HL-60/S4 treated with retinoic acid at 250 ng/mL for 4 days and 3 days (cell line): ENCODE measurements around the gene GRIK5.

Experiments
- in situ Hi-C: fragments of 300-500 bp; cut with MboI; formaldehyde crosslinking; loops from 2 replicates; pipeline ENCODE4 v1.7.0; 2022; ENCODE audit warnings: low sequenced_read_pairs

The GRIK5 gene

GRCh38 chr19:42079276-42079669 lies 9.3 kb upstream of the GRIK5 start:
- in situ Hi-C loops, result no loop called here

DNA sequence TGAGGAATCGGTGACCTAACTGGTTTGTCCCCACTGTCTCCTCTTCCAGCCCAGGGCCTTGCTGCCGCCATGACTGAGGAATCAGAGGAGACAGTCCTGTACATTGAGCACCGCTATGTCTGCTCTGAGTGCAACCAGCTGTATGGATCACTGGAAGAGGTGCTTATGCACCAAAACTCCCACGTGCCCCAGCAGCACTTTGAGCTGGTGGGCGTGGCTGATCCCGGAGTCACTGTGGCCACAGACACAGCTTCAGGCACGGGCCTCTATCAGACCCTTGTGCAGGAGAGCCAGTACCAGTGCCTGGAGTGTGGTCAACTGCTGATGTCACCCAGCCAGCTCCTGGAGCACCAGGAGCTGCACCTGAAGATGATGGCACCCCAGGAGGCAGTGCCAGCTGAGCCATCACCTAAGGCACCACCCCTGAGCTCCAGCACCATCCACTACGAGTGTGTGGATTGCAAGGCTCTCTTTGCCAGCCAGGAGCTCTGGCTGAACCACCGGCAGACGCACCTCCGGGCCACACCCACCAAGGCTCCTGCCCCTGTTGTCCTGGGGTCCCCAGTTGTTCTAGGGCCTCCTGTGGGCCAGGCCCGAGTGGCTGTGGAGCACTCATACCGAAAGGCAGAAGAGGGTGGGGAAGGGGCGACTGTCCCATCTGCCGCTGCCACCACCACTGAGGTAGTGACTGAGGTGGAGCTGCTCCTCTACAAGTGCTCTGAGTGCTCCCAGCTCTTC lies 8.7 kb upstream of the GRIK5 start:
- in situ Hi-C loops, result no loop called here

DNA sequence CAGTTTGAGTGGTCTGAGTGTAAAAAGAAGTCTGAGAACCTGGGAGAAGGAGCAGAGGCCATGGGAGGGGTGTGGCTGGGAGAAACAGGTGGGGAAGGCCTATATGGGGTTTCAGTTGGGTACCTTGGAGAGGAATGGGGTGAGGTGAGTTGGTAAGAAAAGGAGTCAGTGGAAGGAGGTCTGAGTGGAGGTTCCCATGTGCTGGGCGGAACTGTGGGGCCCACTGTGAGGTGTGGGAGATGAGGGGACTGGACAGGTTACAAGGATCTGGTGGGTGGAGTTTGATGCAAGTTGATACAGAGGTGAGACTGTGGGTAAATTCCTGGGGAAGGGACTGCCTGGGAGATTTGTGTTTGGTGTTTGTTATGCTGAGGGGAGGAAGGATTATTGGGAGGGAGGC lies 8.1 kb upstream of the GRIK5 start:
- in situ Hi-C loops, result no loop called here

- in situ Hi-C loops, result no loop called here
Measured at GRCh38 chr19:42076380-42076944, 6.5 kb upstream of the GRIK5 start.

DNA sequence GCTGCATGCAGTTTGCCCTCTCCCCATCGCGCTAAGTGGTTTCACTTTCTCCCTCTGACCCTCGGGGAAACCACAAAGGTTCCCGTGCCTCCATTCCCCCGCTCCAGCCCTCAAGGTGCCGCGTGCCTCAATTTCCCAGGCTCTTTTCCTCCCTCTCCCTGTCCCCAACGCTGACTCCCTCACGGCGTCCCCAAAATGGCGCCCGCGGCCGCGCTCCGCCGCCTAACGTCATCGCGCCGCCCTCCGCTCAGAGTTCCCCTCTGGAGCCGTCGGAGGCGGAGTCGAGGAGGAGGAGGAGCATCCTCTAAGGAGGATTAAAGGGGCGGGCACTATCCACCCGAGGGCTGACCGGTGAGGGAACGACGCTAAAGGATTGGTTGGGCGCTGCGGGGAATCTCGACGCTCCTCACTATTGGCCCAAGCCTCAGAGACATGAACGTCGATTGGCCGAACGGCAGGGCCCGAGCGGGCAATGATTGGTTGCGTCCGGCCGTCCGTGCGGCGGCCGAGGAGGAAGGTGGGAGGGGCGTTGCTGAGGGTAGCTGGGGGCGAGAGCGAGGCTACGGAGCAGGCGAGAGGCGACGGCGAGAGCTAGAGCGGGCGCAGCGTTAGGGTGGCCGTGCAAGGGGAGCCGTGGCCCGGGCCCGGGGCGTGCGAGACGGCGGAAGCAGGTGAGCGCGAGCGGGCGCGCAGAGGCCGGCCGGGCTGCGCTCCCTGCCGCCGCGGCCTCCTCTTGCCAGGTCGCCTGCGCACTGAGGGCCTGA lies 5.8 kb upstream of the GRIK5 start, which contains the start of gene ZNF574:
ZNF574 (plus strand) TSS at position 551 of the 764 bp plus-strand sequence. CDS start 2,441 bp downstream, outside the sequence.
- in situ Hi-C loops, result no loop called here

GRCh38 chr19:42075364-42075615 lies 5.3 kb upstream of the GRIK5 start:
- in situ Hi-C loops, result no loop called here

DNA sequence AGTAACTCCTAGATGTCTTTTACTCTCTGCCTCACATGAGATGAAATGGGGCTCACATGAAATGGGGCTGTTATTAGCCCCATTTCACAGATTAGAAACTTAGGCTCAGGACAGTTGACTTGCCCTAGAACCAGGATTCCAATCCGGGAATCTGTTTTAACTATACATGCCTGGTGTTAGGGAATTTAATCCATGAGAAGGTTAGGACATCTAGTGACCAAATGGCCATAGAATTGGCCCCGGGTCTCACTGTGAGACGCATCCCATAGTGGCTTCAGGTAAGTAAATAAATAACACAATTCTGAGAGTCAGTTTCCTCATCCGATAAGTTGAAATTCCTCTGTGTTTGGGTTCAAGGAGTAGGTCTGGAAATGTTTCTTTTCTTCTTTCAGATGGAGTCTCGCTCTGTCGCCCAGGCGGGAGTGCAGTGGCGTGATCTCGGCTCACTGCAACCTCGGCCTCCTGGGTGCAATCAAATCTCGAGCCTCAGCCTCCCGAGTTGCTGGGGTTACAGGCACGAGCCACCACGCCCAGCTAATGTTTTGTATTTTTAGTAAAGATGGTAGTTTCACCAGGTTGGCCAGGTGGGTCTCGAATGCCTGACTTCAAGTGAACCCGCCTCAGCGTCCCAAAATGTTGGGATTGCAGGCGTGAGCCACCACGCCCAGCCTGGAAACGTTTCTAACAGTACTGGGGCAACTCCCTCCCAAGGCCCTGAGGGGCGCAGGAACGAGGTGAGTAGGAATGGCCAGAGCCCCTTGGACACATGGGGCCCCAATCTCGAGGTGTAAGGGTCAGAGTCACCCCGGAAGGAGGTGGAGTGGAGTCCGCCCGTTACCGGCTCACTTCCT lies 4.7 kb upstream of the GRIK5 start:
- in situ Hi-C loops, result no loop called here

DNA sequence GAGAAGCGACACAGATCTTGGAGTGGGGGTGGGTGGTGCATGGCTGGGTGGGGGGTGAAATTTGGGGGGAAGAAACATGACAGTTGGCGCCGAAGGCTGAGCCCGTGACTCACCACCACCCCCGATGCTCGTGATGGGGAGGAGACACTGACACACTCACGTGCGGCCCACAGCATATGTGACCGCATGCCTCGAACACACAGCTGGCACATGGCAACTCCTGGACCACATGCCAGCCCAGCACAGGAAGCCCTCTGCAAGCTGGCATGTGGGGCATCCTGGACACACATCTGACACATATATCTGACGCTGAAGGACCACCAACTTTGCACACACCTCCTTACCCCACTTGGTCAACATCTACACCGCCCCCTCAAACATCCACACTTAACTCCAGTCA lies 1.2 kb upstream of the GRIK5 start:
- in situ Hi-C loops, result no loop called here

DNA sequence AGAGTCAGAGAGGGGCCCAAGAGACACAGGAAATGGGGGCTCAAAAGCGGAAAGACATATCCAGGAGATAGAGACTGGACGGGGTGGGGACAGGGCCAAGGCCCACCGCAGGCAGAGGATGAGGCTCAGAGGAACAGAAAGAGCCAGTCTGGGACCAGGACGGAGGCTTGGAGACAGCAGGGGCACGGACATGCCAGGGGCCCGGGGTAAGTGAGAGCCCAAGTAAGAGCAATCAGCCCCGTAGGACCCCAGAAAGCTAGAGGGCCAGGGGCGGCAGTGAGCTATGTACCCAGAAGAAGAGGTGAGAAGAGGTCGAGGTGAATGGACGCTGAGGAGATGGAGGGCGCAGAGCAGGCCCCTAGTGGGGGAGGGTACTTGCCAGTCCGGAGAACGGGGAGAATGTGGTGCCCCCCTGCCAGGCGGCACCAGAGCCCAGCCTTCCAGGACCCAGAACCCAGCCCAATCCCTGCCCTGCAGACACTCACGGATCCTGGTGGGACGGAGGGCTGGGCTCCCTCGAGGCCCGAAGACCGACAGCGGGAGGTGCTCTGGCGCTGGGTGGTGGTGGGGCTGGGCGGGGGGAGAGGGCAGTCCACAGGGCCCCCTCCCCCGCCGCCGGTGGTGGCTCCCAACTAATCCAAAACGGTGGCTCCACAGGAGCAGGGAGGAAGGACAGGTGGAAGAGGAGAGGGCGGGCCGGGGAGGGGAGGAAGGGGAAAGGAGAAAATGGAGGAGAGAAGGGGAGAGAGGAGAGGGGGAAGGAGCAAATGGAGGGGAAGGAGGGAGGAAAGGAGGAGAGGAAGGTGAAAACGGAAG lies 1.0 kb downstream of the GRIK5 start:
- in situ Hi-C loops, result no loop called here

DNA sequence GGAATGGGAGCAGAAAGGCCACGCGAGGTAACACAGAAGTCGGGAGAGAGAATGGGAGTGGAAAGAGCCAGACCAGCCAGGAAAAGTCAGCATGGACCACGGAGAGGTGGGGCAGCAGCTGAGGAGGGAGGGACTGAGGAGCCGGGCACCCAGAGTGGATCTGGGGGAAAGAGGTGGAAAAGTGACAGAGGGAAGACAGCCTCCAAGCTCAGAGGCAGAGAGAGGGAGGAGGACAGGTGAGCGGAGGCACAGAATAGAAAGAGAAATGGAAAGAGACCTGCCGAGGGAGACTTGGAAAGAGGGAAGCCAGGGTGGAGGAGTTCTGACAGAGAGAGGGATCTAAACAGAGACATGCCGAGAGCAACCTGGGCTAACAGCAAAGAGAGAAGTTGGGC lies 1.6 kb downstream of the GRIK5 start:
- in situ Hi-C loops, result no loop called here

GRCh38 chr19:42067315-42067888 lies 2.6 kb downstream of the GRIK5 start:
- in situ Hi-C loops, result no loop called here

- in situ Hi-C loops, result no loop called here
Measured at GRCh38 chr19:42066075-42066754, 3.8 kb downstream of the GRIK5 start.

- in situ Hi-C loops, result no loop called here
Measured at GRCh38 chr19:42065511-42065910, 4.5 kb downstream of the GRIK5 start.

- in situ Hi-C loops, result no loop called here
Measured at GRCh38 chr19:42065051-42065450, 5.0 kb downstream of the GRIK5 start.

GRCh38 chr19:42064432-42064831 lies 5.6 kb downstream of the GRIK5 start:
- in situ Hi-C loops, result no loop called here

GRCh38 chr19:42062381-42062780 lies 7.6 kb downstream of the GRIK5 start:
- in situ Hi-C loops, result no loop called here

DNA sequence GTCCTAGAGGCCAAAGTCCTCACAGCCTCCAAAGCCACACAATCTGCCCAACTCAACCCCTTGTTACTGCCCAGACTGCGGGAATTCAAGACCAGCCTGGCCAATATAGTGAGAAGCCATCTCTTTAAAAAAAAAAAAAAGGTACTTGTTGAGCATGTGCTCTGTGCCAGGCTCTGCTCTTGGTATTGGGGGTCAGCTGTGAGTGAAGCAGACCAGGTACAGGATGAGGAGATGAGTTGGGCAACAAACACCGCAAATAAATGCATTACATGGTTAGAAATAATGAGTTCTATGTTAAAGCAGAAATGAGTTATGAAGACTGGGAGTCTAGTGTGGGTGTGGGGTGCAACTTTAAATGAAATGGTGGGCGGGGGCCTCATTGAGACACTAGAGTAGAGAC lies 9.9 kb downstream of the GRIK5 start:
- in situ Hi-C loops, result no loop called here

DNA sequence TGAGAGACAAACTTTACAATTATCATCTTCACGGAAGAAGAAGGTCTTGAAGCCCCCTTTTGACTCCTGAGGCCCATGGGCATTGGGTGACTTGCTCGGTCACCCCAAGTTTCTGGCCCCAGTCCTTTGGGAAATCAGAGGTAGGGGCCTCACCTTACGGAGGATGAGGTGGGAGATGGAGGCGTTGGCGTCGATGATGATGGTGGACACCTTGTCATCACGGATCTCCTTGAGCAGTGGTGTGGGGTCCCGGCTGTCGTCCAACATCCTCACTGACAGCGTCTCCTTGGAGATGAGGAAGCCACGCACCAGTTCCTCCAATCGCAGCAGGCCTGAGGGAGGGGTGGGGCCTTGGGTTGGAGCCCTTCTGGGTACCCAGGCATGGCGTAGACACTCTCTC lies 10.8 kb downstream of the GRIK5 start:
- in situ Hi-C loops, result no loop called here

- in situ Hi-C loops, result no loop called here
Measured at GRCh38 chr19:42057846-42058245, 12.2 kb downstream of the GRIK5 start.

DNA sequence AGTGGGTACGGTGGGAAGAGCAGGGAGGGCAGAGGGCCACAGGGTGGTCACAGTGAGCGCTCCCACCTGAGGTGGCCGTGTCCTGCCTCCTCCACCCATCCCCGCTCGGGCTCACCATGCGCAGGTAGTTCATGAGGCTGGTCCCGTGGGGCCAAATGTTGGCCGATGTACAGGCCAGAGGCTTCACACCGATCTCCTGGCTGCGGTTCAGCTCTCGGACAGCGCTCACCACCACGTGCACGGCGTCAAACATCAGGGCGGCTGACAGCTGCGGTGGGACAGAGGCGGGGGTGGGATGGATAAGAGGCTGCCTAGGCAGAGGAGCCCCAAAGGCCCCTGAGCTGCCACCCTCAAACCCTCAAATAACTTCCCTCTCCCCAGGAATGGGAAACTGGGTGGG lies 15.8 kb downstream of the GRIK5 start:
- in situ Hi-C loops, result no loop called here
